ENCODE results near the gene GART.

DNA sequence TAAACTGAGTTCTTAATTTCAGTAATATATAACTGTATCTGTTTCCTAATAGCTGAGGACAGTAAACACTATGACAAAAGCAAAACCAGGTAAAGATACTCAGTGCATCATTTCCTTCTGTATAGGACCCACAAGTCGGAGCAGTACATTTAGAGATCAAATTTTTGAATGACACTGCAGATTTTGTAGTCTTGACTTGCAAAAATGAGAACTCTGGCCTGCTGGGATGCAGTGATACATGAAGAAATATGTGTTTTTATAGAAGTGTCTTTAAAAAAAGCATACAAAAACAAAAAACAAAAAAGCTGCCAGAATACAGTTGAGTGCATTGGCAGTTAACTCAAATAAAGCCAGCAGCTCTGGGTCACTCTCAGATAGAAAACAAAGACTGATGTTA is 19.0 kb downstream of the GART start:
- TF ChIP-seq BHLHE40 (IDR thresholded peaks at IDR 0.05; ENCODE audit: low read depth, low read length) (no peak), POLR2A (IDR thresholded peaks at IDR 0.05; ENCODE audit: low read depth, low read length) (no peak), CEBPB (IDR thresholded peaks at IDR 0.05; ENCODE audit: low read depth, low read length) (no peak)
- TF ChIP-seq, protein P1, sequence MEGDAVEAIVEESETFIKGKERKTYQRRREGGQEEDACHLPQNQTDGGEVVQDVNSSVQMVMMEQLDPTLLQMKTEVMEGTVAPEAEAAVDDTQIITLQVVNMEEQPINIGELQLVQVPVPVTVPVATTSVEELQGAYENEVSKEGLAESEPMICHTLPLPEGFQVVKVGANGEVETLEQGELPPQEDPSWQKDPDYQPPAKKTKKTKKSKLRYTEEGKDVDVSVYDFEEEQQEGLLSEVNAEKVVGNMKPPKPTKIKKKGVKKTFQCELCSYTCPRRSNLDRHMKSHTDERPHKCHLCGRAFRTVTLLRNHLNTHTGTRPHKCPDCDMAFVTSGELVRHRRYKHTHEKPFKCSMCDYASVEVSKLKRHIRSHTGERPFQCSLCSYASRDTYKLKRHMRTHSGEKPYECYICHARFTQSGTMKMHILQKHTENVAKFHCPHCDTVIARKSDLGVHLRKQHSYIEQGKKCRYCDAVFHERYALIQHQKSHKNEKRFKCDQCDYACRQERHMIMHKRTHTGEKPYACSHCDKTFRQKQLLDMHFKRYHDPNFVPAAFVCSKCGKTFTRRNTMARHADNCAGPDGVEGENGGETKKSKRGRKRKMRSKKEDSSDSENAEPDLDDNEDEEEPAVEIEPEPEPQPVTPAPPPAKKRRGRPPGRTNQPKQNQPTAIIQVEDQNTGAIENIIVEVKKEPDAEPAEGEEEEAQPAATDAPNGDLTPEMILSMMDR (conservative IDR thresholded peaks at IDR 0.05; ENCODE audit: low read depth, low read length), result no peak
- TF ChIP-seq, protein P2, sequence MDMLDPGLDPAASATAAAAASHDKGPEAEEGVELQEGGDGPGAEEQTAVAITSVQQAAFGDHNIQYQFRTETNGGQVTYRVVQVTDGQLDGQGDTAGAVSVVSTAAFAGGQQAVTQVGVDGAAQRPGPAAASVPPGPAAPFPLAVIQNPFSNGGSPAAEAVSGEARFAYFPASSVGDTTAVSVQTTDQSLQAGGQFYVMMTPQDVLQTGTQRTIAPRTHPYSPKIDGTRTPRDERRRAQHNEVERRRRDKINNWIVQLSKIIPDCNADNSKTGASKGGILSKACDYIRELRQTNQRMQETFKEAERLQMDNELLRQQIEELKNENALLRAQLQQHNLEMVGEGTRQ (IDR thresholded peaks at IDR 0.05; ENCODE audit: low read depth, low read length), result no peak

Measured in IMR-90 (cell line).